ENCODE results near the gene NPHS1.
"Not testable (repeated sequence)": the region's sequence is repeated elsewhere in the genome, so short reads cannot be mapped to it uniquely, and the experiment has no call there.

NPHS1 gene

GRCh38 chr19:35852029-35852780 is at the start of gene NPHS1:
Gene NPHS1 (minus strand): TSS chr19:35852504. CDS start chr19:35851837, 667 bp downstream.
- in situ Hi-C loops (cut with MboI; ENCODE audit: low sequenced_read_pairs) = no loop called here

GRCh38 chr19:35901055-35901644 is 48.8 kb upstream of the NPHS1 start:
- in situ Hi-C loops (cut with MboI; ENCODE audit: low sequenced_read_pairs) = no loop called here

DNA sequence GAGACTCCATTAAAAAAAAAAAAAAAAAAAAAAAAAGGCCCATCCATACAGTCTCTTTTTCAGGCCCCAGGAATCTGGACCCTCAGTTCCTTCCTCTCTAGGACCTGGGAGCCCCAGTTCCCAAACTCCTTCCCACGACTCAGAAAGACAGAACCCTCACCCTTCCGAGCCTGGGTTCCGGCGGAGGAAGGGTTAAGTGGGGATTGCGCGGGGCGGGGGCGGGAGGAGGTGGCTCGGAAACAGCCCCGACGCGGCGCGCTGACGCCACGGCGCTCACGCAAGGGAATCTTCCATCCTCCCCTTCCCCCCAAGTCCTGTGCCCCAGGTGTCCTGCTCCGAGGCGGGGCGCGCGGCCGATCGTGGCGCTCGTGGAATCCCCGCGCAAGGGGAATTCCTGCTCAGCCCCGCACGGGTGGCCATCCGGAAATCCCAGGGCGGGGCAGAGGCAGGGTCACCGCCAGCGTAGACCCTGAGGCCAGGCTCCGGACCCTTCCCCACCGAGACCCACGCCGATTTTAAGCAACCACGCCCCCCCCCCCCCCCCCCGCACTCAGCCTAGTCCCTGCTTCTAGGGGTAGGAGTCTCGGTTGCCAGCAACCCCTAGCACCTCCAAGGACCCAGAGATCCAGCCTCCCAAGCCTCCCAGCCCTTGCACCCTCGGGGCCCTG is 47.4 kb upstream of the NPHS1 start:
- in situ Hi-C loops (cut with MboI; ENCODE audit: low sequenced_read_pairs) = no loop called here

- in situ Hi-C loops (cut with MboI; ENCODE audit: low sequenced_read_pairs) = no loop called here
These were observed 46.1 kb upstream of the NPHS1 start for GRCh38 chr19:35898499-35898809.

DNA sequence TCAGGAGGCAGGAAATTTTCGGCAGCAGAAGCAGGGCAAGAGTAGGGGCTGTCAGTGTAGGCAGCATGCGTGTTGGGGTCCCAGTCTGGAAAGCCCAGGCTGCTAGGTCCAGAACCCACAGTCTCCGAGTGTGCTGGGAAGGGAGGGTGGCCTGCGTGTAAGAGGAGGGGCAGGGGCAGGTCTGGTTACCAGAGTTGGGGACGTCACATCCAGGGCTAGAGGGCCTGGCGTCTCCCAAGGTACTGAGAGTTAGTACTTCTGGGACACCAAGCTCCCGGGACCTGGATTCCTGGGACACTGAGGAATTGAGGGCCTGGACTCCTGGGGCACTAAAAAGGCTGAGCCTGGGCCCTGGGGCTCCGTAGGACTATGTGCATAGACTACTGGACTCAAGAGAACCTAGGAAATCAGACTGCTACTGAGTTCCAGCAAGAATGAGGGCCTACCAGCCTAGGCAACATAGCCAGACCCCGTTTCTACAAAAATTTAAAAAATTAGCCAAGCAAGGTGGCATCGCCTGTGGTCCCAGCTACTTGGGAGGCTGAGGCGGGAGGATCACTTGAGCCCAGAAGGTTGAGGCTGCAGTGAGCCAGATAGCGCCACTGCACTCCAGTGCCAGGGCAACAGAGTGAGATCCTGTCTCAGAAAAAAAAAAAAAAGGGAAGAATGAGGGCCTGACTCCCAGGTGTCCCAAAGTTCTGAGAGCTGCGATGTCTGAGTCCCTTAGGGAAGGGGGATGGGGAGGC is 45.6 kb upstream of the NPHS1 start:
- in situ Hi-C loops (cut with MboI; ENCODE audit: low sequenced_read_pairs) = no loop called here

DNA sequence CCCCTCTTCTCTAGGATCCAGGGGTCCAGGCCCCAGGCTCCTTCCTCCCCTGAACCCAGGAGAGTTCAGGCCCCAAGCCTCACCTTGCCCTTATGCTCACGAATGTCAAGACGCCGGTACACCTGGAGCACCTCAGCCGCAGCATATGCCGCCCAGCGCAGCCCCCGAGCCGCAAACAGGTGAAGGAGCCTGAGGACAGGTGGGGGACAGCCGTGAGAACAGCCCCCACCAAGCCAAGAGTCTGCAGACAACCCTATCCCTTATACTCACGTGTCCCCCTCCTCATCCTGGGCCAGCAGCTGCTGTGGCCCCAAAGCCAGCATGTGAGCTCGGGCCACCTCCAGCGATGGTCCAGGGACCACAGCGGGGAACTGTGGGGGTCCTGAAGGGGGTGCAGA is 44.3 kb upstream of the NPHS1 start:
- in situ Hi-C loops (cut with MboI; ENCODE audit: low sequenced_read_pairs) = no loop called here

DNA sequence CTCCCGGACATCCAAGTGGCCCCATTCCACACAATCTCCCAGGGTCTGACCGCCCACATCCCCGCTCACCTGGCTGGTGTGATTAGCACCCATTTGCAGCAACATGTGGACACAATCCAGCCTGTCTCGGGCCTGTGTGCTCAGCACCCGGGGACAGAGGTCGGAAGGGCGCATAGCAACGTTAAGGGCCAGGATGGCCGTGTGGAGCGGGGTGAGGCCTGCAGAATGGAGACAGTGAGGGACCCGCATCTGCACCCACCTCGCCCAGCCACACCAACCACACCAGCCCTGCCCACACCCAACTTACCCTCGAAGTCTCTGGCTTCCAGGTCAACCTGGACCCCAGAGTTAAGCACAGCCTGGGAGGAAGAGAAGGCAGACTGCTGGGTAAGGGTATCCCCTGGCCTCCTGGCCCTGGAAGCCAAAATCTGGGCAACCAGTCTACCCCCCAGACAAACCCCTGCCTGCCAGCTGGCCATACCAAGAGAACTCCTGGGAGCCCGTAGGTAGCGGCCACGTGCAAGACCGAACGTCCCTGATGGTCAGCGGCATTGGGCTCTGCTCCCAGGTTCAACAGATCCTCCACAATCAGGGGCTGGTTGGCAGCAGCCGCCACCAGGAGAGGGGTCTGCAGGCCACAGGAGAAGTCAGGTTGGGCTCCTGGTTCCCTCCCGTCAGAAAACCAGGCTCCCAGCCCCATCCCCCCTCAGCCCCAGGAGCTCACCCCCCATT is 43.8 kb upstream of the NPHS1 start:
- in situ Hi-C loops (cut with MboI; ENCODE audit: low sequenced_read_pairs) = no loop called here

DNA sequence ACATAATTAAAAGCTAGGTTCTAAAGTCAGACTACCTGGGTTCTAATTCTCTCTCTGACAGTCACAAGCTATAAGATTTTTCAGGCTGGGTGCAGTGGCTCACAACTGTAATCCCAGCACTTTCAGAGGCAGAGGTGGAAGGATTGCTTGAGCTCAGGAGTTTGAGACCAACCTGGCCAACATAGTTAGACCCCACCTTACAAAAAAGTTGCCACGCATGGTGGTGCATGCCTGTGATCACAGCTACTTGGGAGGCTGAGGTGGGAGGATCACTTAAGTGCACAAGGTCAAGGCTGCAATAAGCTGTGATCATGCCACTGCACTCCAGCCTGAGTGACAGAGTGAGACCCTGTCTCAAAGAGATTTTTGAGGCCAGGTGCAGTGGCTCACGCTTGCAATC is 42.0 kb upstream of the NPHS1 start:
- in situ Hi-C loops (cut with MboI; ENCODE audit: low sequenced_read_pairs) = no loop called here

DNA sequence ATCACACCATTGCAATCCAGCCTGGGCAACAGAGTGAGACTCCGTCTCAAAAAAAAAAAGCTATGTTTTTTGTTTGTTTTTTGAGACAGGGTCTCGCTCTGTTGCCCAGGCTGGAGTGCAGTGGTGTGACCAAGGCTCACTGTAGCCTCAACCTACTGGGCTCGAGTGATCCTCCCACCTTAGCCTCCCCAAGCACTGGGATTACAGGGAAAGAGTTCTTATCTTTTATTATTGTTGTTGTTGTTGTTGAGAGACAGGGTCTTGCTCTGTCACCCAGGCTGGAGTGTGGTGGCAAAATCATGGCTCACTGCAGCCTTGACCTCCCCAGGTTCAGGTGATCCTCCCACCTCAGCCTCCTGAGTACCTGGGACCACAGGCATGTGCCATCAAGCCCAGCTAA is 39.5 kb upstream of the NPHS1 start:
- in situ Hi-C loops (cut with MboI; ENCODE audit: low sequenced_read_pairs) = not testable (repeated sequence)

- in situ Hi-C loops (cut with MboI; ENCODE audit: low sequenced_read_pairs) = no loop called here
These were observed 37.9 kb upstream of the NPHS1 start for GRCh38 chr19:35890113-35890650.

DNA sequence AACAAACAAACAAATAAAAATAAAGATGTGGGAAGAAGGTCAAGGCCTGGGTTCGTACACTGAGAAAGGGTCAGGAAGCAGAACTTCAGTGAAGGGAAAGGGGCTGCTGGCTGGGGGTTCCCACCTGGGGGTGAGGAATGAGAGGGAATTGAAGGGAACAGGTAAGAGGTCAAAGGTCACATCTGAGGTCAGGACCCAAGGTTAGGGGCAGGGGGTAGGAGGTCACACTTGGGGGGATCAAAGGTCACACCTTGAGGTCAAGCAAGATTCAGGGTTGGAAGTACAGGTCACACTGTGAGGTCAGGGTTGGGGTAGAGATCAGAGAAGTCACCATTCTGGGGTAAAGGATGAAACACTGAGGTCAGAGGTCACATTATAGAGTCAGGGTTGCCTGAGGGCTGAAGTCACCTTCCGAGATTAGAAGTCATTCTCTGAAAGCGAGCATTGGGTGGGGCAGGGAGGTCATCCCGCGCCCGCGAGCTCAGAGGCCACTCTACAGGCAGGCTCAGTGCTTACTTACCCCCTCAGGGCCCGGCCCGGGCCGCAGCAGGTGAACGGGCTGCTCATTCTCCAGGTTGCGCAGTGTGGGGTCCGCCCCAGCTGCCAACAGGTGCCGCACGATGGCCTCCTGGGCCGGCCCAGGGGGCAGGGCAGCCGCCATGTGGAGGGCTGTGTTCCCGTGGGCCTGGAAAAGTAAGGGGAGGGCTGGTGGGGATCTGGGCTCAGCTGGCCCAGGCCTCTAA is 37.2 kb upstream of the NPHS1 start:
- in situ Hi-C loops (cut with MboI; ENCODE audit: low sequenced_read_pairs) = no loop called here

GRCh38 chr19:35888398-35888797 is 36.1 kb upstream of the NPHS1 start:
- in situ Hi-C loops (cut with MboI; ENCODE audit: low sequenced_read_pairs) = no loop called here

DNA sequence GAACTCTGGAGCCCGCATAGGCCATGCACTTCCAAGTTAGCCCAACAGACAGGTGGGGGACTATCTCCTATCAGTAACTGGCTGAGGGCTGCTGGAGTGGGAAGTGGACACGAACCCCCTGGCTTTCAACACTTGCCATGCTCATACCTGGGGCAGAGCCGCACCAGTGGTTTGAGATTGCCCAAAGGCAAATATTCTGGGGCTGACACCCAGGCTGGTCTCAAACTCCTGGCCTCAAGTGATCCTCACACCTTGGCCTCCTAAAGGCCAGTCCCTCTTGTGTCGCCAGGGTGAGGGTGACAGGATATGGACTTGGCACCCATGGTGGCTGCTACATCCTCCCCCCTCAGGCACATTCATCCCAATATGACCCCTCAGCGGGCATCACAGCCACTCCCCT is 34.9 kb upstream of the NPHS1 start:
- in situ Hi-C loops (cut with MboI; ENCODE audit: low sequenced_read_pairs) = no loop called here

GRCh38 chr19:35885904-35886303 is 33.6 kb upstream of the NPHS1 start:
- in situ Hi-C loops (cut with MboI; ENCODE audit: low sequenced_read_pairs) = no loop called here

DNA sequence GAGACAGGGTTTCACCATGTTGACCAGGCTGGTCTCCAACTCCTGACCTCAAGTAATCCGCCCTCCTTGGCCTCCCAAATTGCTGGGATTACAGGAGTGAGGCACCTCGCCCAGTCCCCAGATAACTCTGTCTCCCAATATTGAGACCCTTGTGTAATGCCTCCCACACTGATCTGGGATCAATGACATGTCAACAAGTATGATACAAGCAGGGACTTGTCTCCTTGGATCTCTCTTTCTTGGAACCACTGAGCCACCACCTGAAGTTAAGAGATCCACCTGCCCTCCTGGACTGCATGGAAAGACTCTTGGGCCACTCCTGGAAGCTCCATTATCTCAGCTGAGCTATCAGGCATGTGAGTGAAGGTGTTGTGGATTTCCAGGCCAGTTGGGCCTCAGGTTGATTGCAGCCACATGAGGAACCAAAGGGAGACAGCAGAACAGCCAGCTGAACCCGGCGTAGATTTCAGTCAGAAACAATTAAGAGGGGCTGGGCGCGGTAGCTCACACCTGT is 33.0 kb upstream of the NPHS1 start:
- in situ Hi-C loops (cut with MboI; ENCODE audit: low sequenced_read_pairs) = no loop called here

GRCh38 chr19:35883882-35884281 is 31.6 kb upstream of the NPHS1 start:
- in situ Hi-C loops (cut with MboI; ENCODE audit: low sequenced_read_pairs) = no loop called here

DNA sequence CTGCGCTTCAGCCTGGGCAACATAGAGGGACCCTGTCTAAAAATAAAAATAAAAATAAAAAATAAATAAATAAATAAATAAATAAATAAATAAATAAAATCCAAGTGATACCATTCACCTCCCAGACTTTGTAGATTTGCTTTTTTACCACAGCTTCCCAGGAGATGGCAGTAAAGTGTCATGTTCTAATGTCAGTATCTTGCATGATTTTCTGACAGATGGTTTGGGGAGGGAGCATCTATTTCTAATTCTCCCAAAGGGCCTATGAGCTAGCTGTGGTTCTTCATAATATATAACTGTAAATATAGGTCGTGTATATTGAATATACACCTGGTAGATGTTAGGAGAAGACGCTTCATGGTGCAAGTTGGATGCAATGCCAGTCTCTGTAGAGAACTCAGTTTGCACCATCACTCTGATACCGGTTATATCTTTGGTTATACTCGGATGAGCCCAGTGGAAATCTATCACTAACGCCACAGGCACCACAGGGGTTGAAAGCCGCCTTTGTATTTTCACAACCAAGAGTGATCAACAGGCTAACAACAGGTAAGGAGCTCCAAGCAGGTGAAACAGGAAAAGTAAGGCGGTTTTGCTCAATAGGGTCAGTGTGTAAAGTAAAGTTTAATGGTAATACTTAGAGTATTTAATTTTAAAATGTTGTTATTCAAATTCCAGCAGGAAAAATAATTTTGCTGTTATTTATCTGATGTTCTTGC is 30.0 kb upstream of the NPHS1 start:
- in situ Hi-C loops (cut with MboI; ENCODE audit: low sequenced_read_pairs) = no loop called here

GRCh38 chr19:35879770-35880317 is 27.5 kb upstream of the NPHS1 start:
- in situ Hi-C loops (cut with MboI; ENCODE audit: low sequenced_read_pairs) = no loop called here

- in situ Hi-C loops (cut with MboI; ENCODE audit: low sequenced_read_pairs) = no loop called here
These were observed 26.8 kb upstream of the NPHS1 start for GRCh38 chr19:35879068-35879467.
